Choroid plexus epithelial cell (primary cell): ENCODE results near the gene ABCC4.

Source experiments
- DNase-seq: peaks from one replicate; pipeline ENCODE4 v3.0.0-alpha.2; 2010; ENCODE audit warnings: low read depth
- H3K4me3 ChIP-seq: 2 replicates; pipeline ENCODE4 v1.5.1; 2011; ENCODE audit warnings: low read depth, mild to moderate bottlenecking, control low read depth, low read length, moderate library complexity
- CTCF ChIP-seq: conservative IDR thresholded peaks from 2 replicates; pipeline ENCODE4 v1.5.1; 2011; ENCODE audit warnings: low read depth, mild to moderate bottlenecking, control low read depth, inconsistent platforms, low read length, moderate library complexity

ABCC4 gene

GRCh38 chr13:94974015-94974951, 327.0 kb downstream of the ABCC4 start:
- no peak overlapping the region for H3K4me3 ChIP-seq
- DNase-seq, result no peak
- no peak for TF ChIP-seq CTCF

- no peak for DNase-seq
- no peak for TF ChIP-seq CTCF
- H3K4me3 ChIP-seq, result no peak overlapping the region
Measured at GRCh38 chr13:94972262-94972661, 329.0 kb downstream of the ABCC4 start.
